Measurements from ENCODE around the gene CRYGN. TPM values are rescaled to one million over a fixed set of nuclear protein-coding genes. Genes with fewer than 3 reads are reported as not detected.

Gene CRYGN
- total RNA-seq, 3 donors from 2014 or later = 0.51 TPM; not detected in 2

GRCh38 chr7:151429560-151430331 lies 10.2 kb downstream of the CRYGN start:
- peaks cover 4% of the 10 kb centered on the region for H3K4me1 ChIP-seq (ENCODE audit: low read depth)
- DNase-seq = peak in 2 of 3 donors; percentile 24 to 55
- no peaks in the 10 kb centered on the region for H3K36me3 ChIP-seq (ENCODE audit: low read depth)

GRCh38 chr7:151429237-151429559 lies 10.7 kb downstream of the CRYGN start:
- intact Hi-C loops (cut with DNase I, micrococcal nuclease) = no loop called here
- H3K4me3 ChIP-seq = no peak overlapping the region
- ATAC-seq (no peak), DNase-seq (no peak)
- H3K36me3 ChIP-seq (ENCODE audit: low read depth) = no peaks in the 10 kb centered on the region
- H3K4me1 ChIP-seq (ENCODE audit: low read depth) = peaks cover 4% of the 10 kb centered on the region
- H3K9me3 ChIP-seq = no peaks in the 10 kb centered on the region
- TF ChIP-seq CTCF (IDR thresholded peaks at IDR 0.05) = no peak

More at GRCh38 chr7:151429560-151430331, 10.2 kb downstream of the CRYGN start:
- TF ChIP-seq CTCF (IDR thresholded peaks at IDR 0.05) = no peak
- ATAC-seq = peak; percentile 52
- Histone ChIP-seq H3K4me3 (no peak overlapping the region), H3K9me3 (no peaks in the 10 kb centered on the region)
- intact Hi-C loops (cut with DNase I, micrococcal nuclease) = no loop called here

GRCh38 chr7:151428378-151429236 lies 11.3 kb downstream of the CRYGN start:
- intact Hi-C loops (cut with DNase I, micrococcal nuclease) = no loop called here
- H3K4me1 ChIP-seq (ENCODE audit: low read depth) = peaks cover 4% of the 10 kb centered on the region
- no peaks in the 10 kb centered on the region for H3K36me3 ChIP-seq (ENCODE audit: low read depth)
- no peaks in the 10 kb centered on the region for H3K9me3 ChIP-seq
- no peak for ATAC-seq
- peak in 1 of 3 donors; percentile 28 for DNase-seq
- no peak overlapping the region for H3K4me3 ChIP-seq
- no peak for TF ChIP-seq CTCF (IDR thresholded peaks at IDR 0.05)

- TF ChIP-seq CTCF (IDR thresholded peaks at IDR 0.05) = no peak
- ATAC-seq (no peak), DNase-seq (no peak)
- no peak overlapping the region for H3K4me3 ChIP-seq
- H3K9me3 ChIP-seq = no peaks in the 10 kb centered on the region
- intact Hi-C loops (cut with DNase I, micrococcal nuclease) = no loop called here
- peaks cover 4% of the 10 kb centered on the region for H3K4me1 ChIP-seq (ENCODE audit: low read depth)
- H3K36me3 ChIP-seq (ENCODE audit: low read depth) = no peaks in the 10 kb centered on the region
These were observed 12.1 kb downstream of the CRYGN start for GRCh38 chr7:151427705-151428377.

- intact Hi-C loops (cut with DNase I, micrococcal nuclease) = no loop called here
- peaks cover 4% of the 10 kb centered on the region for H3K4me1 ChIP-seq (ENCODE audit: low read depth)
- no peaks in the 10 kb centered on the region for H3K9me3 ChIP-seq
- TF ChIP-seq CTCF (IDR thresholded peaks at IDR 0.05) = no peak
- no peak for ATAC-seq
- DNase-seq = no peak
- no peak overlapping the region for H3K4me3 ChIP-seq
- no peaks in the 10 kb centered on the region for H3K36me3 ChIP-seq (ENCODE audit: low read depth)
These were observed 12.8 kb downstream of the CRYGN start for GRCh38 chr7:151426904-151427704.
